Activated CD4-positive, alpha-beta T cell treated with anti-CD3 and anti-CD28 coated beads for 1 hour (primary cell): ENCODE data around the gene RORB.

ENCODE experiments used
- DNase-seq: peaks from one replicate; pipeline ENCODE4 v3.0.0-alpha.2; 2020

Gene RORB

GRCh38 chr9:74721696-74722660 lies 224.8 kb downstream of the RORB start:
- DNase-seq: no peak

- no peak for DNase-seq
Observed at GRCh38 chr9:74724317-74724716, 227.2 kb downstream of the RORB start.

GRCh38 chr9:74726581-74726980 lies 229.4 kb downstream of the RORB start:
- no peak for DNase-seq

GRCh38 chr9:74728176-74728575 lies 231.0 kb downstream of the RORB start:
- no peak for DNase-seq

GRCh38 chr9:74729136-74729695 lies 232.1 kb downstream of the RORB start:
- DNase-seq: no peak

- DNase-seq: no peak
Observed at GRCh38 chr9:74735761-74736160, 238.6 kb downstream of the RORB start.

GRCh38 chr9:74736646-74737045 lies 239.5 kb downstream of the RORB start:
- no peak for DNase-seq

GRCh38 chr9:74742191-74742790 lies 245.2 kb downstream of the RORB start:
- no peak for DNase-seq
